HG03103 (cell line): Measurements from ENCODE around the gene PCYT2.

Experiments
- ATAC-seq: cut with Tn5 transposase; IDR thresholded peaks from one replicate; pipeline ENCODE4 v1.9.1; 2021; ENCODE audit warnings: low read depth; ENCODE audit not compliant: unreplicated experiment

PCYT2 gene

DNA sequence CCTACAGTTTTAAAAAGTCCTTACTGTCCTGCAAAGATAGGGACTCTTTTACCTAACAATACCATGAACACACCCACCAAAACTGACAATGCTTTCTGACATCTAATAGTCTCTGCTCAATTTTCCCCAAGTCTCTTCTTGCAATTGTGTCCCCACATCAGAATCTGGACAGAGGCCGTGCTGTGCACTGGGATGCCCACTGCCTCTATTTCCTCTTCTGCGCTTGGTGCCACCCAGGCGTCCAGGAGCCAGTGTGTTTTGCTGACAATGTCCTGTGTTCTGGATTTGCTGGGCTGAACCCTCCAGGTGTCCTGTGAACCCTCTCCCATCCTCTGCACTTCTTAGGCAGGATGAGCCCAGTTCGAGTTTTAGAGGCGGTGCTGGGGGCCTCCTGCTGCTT lies 33.6 kb downstream of the PCYT2 start:
- ATAC-seq, result no peak

GRCh38 chr17:81871387-81872230 lies 39.6 kb downstream of the PCYT2 start:
- peak; percentile 44 for ATAC-seq

- peak; percentile 7 for ATAC-seq
Measured at GRCh38 chr17:81870981-81871386, 40.2 kb downstream of the PCYT2 start, which contains the start of gene ARHGDIA. Gene ARHGDIA (minus strand): TSS chr17:81871337. CDS start chr17:81869930, 1,407 bp downstream.

GRCh38 chr17:81870131-81870980 lies 40.8 kb downstream of the PCYT2 start:
- peak; percentile 7 for ATAC-seq

DNA sequence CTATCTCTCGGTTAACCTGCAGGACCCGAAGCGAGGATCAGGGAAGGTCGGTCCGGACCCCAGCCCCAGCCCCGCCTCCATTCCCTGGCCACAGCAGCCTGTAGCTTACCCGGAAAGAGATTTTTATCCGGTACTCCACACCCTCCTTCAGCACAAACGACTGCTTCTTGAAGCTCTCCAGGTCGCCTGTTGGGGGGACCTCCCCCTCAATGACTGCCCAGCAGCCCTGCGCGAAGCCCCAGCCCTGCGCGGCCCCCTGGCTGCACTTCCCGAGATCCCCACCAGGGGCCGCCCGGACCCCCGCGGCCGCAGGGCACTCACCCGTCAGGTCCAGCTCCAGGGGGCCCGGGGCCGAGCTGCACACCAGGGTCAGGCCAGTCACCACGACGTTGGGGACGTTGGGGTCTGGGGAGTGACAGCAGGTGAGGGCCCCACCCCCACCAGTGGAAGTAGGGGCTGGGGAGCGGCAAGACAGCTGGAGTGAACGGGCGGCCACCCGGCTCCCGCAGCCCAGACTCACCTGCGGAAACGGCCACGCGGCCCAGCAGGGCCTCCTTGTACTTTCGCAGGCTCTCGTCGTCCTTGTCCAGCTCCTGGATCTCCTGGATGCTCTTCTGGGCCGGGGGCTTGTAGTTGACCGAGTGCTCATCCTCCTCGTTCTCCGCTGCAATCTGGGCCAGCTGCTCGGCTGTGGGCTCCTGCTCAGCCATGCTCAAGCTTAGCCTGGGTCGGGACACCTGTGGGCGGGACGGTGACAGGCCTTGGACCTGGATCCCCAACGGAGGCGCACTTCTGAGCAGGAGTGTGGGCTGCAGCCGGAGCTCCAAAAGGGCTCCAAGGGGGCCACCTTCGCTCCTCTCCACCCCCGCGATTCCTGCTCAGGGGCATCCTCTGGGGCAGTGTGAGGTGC lies 41.7 kb downstream of the PCYT2 start:
- no peak for ATAC-seq

- ATAC-seq, result no peak
Measured at GRCh38 chr17:81868674-81869220, 42.5 kb downstream of the PCYT2 start.

GRCh38 chr17:81867991-81868673 lies 43.1 kb downstream of the PCYT2 start:
- ATAC-seq, result no peak

DNA sequence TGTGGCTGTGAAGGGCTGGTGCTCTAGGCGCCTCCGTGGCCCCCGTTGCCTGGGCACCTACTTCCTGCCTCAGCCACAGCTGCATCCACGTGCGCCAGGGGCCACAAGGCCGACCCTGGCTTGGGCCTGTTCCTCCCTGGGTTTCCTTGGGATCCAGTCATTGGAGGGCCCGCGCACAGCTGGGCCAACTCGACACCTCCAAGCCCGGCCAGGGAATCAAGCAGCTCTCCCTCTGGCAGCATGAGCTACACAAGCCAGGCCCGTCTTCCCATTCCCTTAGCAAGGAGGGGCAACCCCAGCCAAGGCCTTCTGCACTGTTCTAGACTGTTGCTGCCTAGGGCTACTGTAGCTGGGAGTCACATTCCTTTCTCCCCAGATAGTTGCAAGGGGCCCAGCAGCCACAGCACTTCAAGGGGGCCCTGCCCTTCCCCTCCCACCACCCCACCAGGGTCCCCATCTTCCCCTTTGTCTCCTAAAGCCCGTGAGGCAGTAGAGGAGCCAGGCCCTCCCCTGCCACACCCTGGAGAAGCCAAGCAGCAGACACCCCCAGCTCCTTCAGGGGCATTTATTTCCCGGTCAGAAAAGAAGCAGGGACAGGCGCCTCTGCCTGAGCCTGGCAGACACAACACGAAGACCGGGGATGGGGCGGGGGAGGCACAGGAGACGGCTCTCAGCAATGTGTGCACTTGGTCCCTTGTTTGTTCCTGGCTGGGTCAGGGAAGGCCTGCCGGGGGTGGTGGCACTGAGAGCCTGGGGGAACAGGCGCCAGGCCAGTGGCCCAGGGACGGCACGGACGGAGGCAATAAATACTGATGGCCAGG lies 43.8 kb downstream of the PCYT2 start:
- ATAC-seq, result no peak

- ATAC-seq, result no peak
Measured at GRCh38 chr17:81866440-81867169, 44.6 kb downstream of the PCYT2 start.

DNA sequence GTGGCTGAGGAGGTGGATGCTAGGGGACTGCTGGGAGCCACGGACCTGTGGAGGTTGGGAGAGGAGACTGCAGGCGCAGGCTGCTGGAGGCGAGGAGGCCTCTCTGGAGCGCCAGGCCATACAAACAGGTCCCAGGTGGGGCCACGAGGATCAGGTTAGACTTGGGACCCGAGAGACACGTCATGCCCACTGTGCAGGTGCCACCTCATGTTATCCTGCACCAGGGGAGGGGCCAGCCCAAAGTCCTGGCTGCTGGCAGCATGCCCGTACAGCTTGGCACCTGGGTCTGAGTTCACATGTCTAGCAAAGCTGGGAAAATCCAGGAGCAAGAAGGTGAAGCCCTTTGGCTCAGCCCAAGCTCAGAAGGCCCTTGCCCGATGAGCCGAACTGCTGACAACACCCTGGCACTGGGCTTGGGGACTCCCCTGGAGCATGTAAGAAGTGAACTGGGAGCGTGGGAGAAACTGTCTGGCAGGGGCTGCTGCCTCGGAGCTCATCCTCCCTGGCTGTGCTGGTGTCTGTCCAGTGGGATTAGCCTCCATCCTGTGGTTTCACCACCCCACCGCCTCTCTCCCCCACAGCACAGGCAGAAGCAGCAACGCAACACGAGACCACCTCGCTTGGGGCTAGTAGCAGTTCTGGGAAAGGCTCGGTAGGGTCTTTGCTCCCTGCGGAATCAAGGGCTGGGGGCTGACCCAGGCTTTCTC lies 45.3 kb downstream of the PCYT2 start:
- ATAC-seq, result no peak

GRCh38 chr17:81865358-81865732 lies 45.9 kb downstream of the PCYT2 start:
- no peak for ATAC-seq

DNA sequence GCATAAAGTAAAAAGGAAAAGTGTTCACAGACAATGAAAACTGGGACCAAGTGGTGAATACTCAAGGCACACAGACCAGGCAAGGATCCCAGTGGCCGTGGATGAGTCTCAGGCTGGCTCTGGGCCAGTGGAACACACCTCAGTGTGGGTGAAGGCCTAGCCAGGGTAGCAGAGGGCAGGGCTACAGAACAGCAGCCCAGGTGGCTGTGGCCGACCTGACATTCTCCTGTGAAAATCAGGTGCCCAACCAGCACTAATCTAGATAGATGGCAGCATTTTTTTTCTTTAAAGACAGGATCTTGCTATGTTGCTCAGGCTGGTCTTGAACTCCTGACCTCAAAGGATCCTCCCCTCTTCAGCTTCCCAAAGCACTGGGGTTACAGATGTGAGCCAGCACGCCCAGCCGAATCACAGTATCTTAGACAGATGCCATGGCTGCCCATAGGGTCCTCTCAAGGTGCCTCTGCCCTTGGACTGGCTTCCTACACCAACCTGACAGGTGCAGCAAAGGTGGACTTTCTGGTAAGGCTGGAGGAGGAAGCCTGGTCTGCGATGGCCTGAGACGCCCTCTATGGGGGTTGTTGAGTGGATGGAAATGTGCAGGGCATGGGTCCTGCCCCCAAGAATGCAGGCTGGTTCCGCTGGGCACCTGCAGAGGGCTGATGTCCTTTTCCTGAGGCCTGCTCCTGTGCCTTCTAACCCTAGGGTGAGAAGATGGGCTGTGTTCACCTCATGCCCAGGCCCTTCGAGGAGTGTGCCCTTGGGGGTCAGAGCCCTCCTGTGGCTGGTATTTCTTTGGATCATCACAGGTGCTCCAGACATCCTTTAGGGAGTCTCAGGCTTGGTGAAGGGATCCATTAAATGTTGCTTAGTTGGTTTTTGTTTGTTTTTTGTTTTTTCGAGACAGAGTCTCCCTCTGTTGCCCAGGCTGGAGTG lies 47.1 kb downstream of the PCYT2 start:
- no peak for ATAC-seq

DNA sequence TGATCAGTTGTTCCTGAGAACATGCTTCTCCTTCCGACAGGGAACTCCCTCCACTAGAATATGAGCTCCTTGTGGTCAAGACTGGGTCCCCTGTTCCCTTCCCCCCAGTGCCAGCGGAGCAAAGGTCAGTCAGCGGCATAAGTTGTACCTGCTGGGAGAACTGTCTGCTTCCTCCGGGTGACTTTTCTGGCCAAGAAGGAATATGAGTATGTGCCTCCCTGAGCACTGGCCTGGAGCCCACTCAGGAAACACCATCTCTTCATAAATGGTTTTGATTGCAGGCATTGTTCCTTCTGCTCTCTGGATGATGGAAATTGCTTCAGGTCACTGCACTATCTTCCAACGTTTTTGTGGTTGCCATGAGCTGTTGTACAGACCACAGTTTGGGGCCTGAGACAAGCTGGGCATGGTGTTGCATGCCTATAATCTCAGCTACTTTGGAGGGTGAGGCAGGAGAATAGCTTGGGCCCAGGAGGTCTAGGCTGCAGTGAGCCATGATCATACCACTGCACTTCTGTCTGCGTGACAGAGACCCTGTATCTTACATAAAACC lies 48.0 kb downstream of the PCYT2 start:
- ATAC-seq, result no peak

- ATAC-seq, result peak; percentile 70
Measured at GRCh38 chr17:81860756-81861568, 50.2 kb downstream of the PCYT2 start.
